Right atrium auricular region (tissue), 2 donors: ENCODE measurements around the gene RNASEL. TPM values are rescaled to one million over a fixed set of nuclear protein-coding genes. Genes with fewer than 3 reads are reported as not detected.

Experiments used
- DNase-seq: peaks from one replicate; pipeline ENCODE4 v3.0.0-alpha.2; 2019; ENCODE audit warnings: low spot score
- H3K27ac ChIP-seq, 2 donors: fragments of 200-600 bp; sonication (generic); 1 replicate in 1 of 2; 2 replicates in 1 of 2; pipeline ENCODE4 v1.5.1; 2016 to 2019
- H3K27me3 ChIP-seq, 2 donors: fragments of 200-600 bp; sonication (generic); one replicate each; pipeline versions ENCODE4 v1.5.1 to v1.6.0; 2017 to 2019
- H3K36me3 ChIP-seq: fragments of 200-600 bp; sonication (generic); one replicate; pipeline ENCODE4 v1.5.1; 2016
- H3K4me1 ChIP-seq, 2 donors: fragments of 200-600 bp; sonication (generic); one replicate each; pipeline versions ENCODE4 v1.5.1 to v1.6.0; 2017 to 2019
- H3K4me3 ChIP-seq, 2 donors: fragments of 200-600 bp; sonication (generic); 1 replicate in 1 of 2; 2 replicates in 1 of 2; pipeline ENCODE4 v1.5.1; 2017 to 2019; ENCODE audit warnings: mild to moderate bottlenecking in 1 of 2, moderate library complexity in 1 of 2
- H3K9me3 ChIP-seq, 2 donors: fragments of 200-600 bp; sonication (generic); one replicate each; pipeline ENCODE4 v1.5.1; 2019
- total RNA-seq, 2 donors: library from RNA; depleted of rRNA; stranded (reverse); fragments of >200 nt; gene quantifications; one replicate each; pipeline ENCODE4 v1.1.0, GENCODE V29; 2016
- TF ChIP-seq, protein P1 (sequence below), 2 donors: fragments of 200-600 bp; sonication (generic); IDR thresholded peaks; one replicate each; pipeline ENCODE4 v1.5.1; 2019; ENCODE audit warnings: antibody characterized with exemption in 2 of 2

Gene RNASEL
- total RNA-seq, 2 donors from 2014 or later, result 2.0 to 4.5 TPM

DNA sequence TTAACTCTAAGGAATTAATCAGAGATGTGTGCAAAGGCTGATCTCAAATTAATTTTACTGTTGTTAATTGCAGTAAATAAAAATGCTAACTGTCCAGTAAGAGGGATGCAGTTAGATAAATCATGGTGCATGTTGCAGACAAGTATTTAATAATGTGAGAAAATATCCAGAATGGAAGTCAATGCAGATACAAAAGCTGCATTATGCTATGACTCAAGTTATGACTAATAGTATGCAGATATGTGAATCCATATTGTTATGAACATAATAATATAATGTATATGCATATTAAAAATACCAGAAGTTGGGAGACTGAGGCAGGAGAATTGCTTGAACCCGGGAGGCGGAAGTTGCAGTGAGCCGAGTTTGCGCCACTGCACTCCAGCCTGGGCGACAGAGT lies 21.4 kb downstream of the RNASEL start:
- H3K36me3 ChIP-seq, result no peaks in the 10 kb centered on the region
- H3K27ac ChIP-seq, result no peak overlapping the region
- TF ChIP-seq, protein P1, sequence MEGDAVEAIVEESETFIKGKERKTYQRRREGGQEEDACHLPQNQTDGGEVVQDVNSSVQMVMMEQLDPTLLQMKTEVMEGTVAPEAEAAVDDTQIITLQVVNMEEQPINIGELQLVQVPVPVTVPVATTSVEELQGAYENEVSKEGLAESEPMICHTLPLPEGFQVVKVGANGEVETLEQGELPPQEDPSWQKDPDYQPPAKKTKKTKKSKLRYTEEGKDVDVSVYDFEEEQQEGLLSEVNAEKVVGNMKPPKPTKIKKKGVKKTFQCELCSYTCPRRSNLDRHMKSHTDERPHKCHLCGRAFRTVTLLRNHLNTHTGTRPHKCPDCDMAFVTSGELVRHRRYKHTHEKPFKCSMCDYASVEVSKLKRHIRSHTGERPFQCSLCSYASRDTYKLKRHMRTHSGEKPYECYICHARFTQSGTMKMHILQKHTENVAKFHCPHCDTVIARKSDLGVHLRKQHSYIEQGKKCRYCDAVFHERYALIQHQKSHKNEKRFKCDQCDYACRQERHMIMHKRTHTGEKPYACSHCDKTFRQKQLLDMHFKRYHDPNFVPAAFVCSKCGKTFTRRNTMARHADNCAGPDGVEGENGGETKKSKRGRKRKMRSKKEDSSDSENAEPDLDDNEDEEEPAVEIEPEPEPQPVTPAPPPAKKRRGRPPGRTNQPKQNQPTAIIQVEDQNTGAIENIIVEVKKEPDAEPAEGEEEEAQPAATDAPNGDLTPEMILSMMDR (IDR thresholded peaks at IDR 0.05), result no peak
- no peak for DNase-seq
- no peaks in the 10 kb centered on the region for H3K27me3 ChIP-seq
- H3K4me3 ChIP-seq, result no peak overlapping the region
- no peaks in the 10 kb centered on the region for H3K4me1 ChIP-seq
- H3K9me3 ChIP-seq, result no peaks in the 10 kb centered on the region

DNA sequence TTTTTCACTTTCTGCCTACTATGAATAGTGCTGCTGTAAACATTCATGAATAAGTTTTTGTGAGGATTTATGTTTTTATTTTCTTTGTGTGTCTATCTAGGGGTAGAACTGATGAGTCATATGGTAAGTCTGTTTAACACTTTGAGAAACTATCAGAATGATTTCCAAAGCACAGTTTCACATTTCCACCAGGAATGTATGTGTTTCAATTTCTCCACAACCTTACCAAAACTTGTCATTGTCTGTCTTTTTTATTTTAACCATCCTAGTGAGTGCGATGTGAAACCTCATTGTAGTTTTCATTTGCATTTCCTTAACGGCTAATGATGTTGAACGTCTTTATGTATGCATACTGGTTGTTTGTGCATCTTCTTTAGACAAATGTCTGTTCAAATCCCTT lies 23.5 kb downstream of the RNASEL start:
- no peaks in the 10 kb centered on the region for H3K36me3 ChIP-seq
- no peaks in the 10 kb centered on the region for H3K27me3 ChIP-seq
- no peak overlapping the region for H3K27ac ChIP-seq
- TF ChIP-seq, protein P1 (IDR thresholded peaks at IDR 0.05), result no peak
- H3K4me1 ChIP-seq, result no peaks in the 10 kb centered on the region
- no peaks in the 10 kb centered on the region for H3K9me3 ChIP-seq
- H3K4me3 ChIP-seq, result no peak overlapping the region
- no peak for DNase-seq

DNA sequence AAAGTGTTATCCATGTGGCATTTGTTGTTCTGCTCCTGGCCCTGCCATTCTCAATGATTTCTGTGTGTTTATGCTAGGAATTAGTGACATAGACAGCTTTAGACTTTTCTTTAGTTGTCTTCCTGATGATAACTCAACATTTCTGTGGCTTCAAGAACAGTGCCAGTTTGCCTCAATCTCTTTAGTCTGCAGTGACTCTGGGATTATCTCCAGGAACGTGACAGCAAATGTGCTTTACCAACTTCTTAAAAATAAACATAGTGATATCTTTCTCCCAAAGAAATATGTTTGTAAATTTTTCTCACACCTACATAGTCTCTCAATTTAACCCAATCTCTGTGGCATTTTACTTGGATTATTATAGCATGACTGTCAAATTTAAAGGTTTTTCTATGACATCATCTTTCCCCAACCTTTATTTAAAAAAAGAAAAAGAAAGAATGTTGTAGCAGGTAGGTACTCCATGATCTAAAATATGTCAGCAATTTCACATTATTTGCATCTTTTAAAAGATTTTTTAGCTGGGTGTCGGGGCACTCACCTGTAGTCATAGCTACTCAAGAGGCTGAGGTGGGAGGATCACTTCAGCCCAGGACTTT lies 24.6 kb downstream of the RNASEL start:
- TF ChIP-seq, protein P1 (IDR thresholded peaks at IDR 0.05), result no peak
- H3K4me3 ChIP-seq, result no peak overlapping the region
- H3K4me1 ChIP-seq, result no peaks in the 10 kb centered on the region
- no peaks in the 10 kb centered on the region for H3K27me3 ChIP-seq
- no peak overlapping the region for H3K27ac ChIP-seq
- no peaks in the 10 kb centered on the region for H3K9me3 ChIP-seq
- no peaks in the 10 kb centered on the region for H3K36me3 ChIP-seq
- no peak for DNase-seq

DNA sequence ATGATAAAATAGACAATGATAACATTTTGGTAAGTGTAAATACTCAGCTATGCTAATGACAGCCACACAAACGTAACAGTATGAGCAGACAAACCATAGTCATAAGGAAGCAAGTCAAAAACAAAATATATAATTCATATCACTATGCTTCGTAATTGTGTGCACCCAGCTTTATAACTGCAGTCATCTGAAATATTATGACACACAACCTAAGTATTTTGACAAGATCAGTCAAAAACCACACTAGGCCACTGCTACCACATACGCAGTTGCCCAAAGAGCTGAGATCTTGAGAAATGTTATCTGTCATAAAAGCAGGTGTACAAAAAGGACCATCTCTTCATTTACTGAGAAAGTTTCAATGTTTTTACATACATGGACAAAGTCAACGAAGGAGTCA lies 26.0 kb downstream of the RNASEL start:
- no peaks in the 10 kb centered on the region for H3K4me1 ChIP-seq
- H3K27ac ChIP-seq, result no peak overlapping the region
- H3K27me3 ChIP-seq, result no peaks in the 10 kb centered on the region
- H3K9me3 ChIP-seq, result no peaks in the 10 kb centered on the region
- H3K36me3 ChIP-seq, result no peaks in the 10 kb centered on the region
- no peak for DNase-seq
- no peak overlapping the region for H3K4me3 ChIP-seq
- TF ChIP-seq, protein P1 (IDR thresholded peaks at IDR 0.05), result no peak

DNA sequence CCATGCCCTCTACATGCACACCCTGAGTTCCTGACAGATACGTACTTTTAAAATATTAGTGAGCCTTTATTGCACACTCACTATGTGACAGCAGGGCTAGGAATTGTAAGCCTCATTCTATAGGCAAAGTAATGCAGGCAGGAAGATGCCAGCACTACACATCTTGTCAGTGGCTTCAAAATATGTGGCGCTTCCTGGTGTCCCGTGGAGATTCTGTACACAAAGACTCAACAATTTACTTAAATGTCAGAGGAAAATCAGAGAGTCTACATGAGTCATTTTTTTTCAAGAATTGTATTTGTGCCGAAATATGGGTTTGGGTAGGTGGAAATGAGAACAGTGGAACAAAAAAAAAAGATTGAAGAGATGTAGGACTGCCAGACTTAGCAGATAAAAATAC lies 27.6 kb downstream of the RNASEL start:
- Histone ChIP-seq H3K27me3 (no peaks in the 10 kb centered on the region), H3K36me3 (no peaks in the 10 kb centered on the region), H3K9me3 (no peaks in the 10 kb centered on the region), H3K4me3 (no peak overlapping the region), H3K27ac (no peak overlapping the region), H3K4me1 (no peaks in the 10 kb centered on the region)
- TF ChIP-seq, protein P1 (IDR thresholded peaks at IDR 0.05), result no peak
- DNase-seq, result no peak

DNA sequence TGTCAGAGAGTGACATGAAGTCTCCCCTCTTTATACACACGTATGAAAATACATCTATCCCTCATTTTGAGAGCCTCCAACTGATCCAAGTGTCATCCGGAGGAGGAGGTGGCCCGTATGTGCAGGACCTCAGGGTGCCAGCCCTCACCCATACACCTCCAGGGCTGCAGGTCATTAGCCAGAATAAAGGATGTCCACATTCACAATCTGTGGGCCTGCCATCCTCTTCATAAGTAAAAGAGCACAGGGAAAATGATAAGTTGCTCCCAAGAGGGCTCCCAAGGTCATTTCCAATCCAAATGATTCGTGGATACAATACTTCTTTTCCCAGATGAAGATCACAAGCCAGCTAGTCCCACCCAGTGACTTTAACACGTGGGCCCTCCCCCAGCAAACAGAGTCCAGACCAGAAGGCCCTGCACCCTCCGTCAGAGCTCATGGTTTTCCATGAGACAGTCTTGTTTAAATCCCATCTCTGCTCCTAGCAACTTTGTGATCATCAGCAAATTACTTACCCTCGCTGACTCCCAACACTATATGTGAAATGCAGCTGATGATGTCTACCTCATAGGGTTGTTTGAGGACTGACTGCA lies 28.6 kb downstream of the RNASEL start:
- Histone ChIP-seq H3K4me1 (no peaks in the 10 kb centered on the region), H3K27ac (no peak overlapping the region), H3K36me3 (no peaks in the 10 kb centered on the region), H3K4me3 (no peak overlapping the region), H3K27me3 (no peaks in the 10 kb centered on the region), H3K9me3 (no peaks in the 10 kb centered on the region)
- TF ChIP-seq, protein P1 (IDR thresholded peaks at IDR 0.05), result no peak
- no peak for DNase-seq
